Spinal cord (tissue), 10 donors: ENCODE data around the gene SLC25A44. TPM values are rescaled to one million over a fixed set of nuclear protein-coding genes. Genes with fewer than 3 reads are reported as not detected.
"Not testable (repeated sequence)": the region's sequence is repeated elsewhere in the genome, so short reads cannot be mapped to it uniquely, and the experiment has no call there.

Source experiments
- DNase-seq, 6 donors: peaks; one replicate each; pipeline versions ENCODE4 v3.0.0 to v3.0.0-alpha.2; 2013 to 2015; ENCODE audit warnings: low spot score in 6 of 6, low read depth in 4 of 6
- H3K27ac ChIP-seq: one replicate; pipeline ENCODE4 v1.5.1; 2013; ENCODE audit warnings: low read depth, low read length, control low read depth
- H3K27me3 ChIP-seq: one replicate; pipeline ENCODE4 v1.6.1; 2013; ENCODE audit warnings: low read length; ENCODE audit not compliant: control insufficient read depth, insufficient read depth
- H3K36me3 ChIP-seq: one replicate; pipeline ENCODE4 v1.6.1; 2013; ENCODE audit warnings: low read length; ENCODE audit not compliant: control insufficient read depth, insufficient read depth
- H3K4me1 ChIP-seq: one replicate; pipeline ENCODE4 v1.6.1; 2013; ENCODE audit warnings: low read length; ENCODE audit not compliant: control insufficient read depth, insufficient read depth
- H3K4me3 ChIP-seq: one replicate; pipeline ENCODE4 v1.5.1; 2013; ENCODE audit warnings: low read depth, low read length, control low read depth
- H3K9me3 ChIP-seq: one replicate; pipeline ENCODE4 v1.6.1; 2013; ENCODE audit warnings: low read length; ENCODE audit not compliant: control insufficient read depth, insufficient read depth
- WGBS: methylation state at CpG from one replicate; pipeline ENCODE4 v1.1.5; 2013; ENCODE audit warnings: missing lambda C conversion rate; ENCODE audit not compliant: insufficient coverage; 5-methylcytosine and 5-hydroxymethylcytosine counted together
- polyA plus RNA-seq, 2 donors: library from polyadenylated mRNA; unstranded; fragments of 120-200 nt; gene quantifications; one replicate each; pipeline ENCODE4 v1.2.1, GENCODE V29; 2013; ENCODE audit not compliant: insufficient read length in 2 of 2
- total RNA-seq, 2 donors: library from RNA; depleted of rRNA in 1 of 2; stranded (reverse); fragments of 120-200 nt in 1 of 2; fragments of >200 nt in 1 of 2; gene quantifications; one replicate each; pipeline versions ENCODE4 v1.2.3 to v1.2.4, GENCODE V29; 2013 to 2014
- donor health status: healthy.

Gene SLC25A44
- total and polyA plus RNA-seq, 4 donors, result 15.1 to 43.0 (median 30.2) TPM

DNA sequence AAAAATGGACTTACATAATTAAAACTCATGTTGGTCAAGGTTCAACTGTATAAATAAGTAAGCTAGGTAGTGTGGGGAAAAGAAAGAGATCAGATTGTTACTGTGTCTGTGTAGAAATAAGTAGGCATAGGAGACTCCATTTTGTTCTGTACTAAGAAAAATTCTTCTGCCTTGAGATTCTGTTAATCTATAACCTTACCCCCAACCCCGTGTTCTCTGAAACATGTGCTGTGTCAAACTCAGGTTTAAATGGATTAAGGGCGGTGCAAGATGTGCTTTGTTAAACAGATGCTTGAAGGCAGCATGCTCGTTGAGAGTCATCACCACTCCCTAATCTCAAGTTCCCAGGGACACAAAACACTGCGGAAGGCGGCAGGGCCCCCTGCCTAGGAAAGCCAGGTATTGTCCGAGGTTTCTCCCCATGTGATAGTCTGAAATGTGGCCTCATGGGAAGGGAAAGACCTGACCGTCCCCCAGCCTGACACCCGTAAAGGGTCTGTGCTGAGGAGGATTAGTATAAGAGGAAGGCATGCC lies 12.4 kb upstream of the SLC25A44 start:
- H3K4me3 ChIP-seq, H3K27me3 ChIP-seq, DNase-seq, H3K9me3 ChIP-seq, H3K4me1 ChIP-seq, H3K27ac ChIP-seq: not testable (repeated sequence)
- WGBS, result no CpG with 5 or more reads among the region's 8 CpGs
- peaks cover 15% of the 10 kb centered on the region for H3K36me3 ChIP-seq

DNA sequence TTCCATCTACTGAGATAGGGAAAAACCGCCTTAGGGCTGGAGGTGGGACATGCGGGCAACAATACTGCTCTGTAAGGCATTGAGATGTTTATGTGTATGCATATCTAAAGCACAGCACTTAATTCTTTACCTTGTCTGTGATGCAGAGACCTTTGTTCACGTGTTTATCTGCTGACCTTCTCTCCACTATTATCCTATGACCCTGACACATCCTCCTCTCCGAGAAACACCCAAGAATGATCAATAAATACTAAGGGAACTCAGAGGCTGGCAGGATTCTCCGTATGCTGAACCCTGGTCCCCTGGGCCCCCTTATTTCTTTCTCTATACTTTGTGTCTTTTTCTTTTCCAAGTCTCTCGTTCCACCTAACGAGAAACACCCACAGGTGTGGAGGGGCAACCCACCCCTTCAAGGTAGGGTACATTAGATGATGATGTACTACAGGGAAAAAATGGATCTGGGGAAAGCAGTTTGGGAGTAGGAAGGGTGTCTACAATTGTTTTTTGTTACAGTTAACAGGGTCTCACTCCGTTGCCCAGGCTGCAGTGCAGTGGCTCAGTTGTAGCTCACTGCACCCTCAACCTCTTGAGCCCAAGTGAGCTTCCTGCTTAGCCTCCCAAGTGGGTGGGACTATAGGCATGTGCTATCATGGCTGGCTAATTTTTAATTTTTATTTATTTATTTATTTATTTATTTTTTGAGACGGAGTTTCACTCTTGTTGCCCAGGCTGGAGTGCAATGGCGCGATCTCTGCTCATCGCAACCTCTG lies 11.7 kb upstream of the SLC25A44 start:
- not testable (repeated sequence) for H3K27me3 ChIP-seq, H3K9me3 ChIP-seq, H3K27ac ChIP-seq, DNase-seq, H3K4me3 ChIP-seq, H3K36me3 ChIP-seq, H3K4me1 ChIP-seq
- WGBS, result 17% methylated on average over 2 of the region's 12 CpGs

DNA sequence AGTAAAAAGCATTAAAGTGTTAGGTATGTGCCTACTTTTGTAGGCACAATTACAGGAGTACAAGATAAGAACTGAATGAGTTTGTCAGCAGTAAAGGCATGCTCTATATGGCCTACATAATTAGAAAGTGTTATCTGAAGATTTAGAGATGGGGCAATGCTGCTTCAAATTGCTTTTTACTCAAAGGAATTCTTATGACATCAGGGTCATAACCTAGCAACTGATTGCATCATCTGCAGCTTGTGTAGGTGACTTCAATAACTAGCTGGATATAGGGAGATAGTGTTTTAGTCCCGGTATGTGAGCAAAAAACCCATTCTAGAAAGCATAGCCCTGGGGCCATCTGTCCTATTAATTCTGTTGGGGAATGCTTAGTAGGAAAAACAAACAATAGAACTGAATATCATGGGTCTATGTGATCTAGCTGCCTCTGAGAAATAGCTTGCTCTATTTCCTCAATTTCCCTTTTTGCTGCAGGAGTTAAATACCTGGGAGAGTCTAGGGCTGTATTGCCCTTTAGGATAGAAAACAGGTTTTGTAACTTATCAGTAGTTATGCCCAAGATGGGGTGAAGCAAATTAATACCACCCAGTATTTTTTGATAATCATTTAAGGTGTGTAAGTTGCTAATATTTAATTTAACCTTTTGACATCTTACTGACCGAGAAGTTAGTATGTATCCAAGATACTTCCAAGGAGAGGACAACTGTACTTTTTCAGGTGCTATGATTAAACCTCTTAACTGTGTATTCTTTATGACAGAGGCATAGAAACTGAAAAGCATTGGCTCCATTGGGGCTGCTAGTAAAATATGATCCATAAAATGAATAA lies 7.3 kb upstream of the SLC25A44 start:
- WGBS, result no CpG with 5 or more reads among the region's 2 CpGs
- H3K36me3 ChIP-seq, H3K27ac ChIP-seq, H3K27me3 ChIP-seq, H3K4me1 ChIP-seq, DNase-seq, H3K9me3 ChIP-seq, H3K4me3 ChIP-seq: not testable (repeated sequence)

DNA sequence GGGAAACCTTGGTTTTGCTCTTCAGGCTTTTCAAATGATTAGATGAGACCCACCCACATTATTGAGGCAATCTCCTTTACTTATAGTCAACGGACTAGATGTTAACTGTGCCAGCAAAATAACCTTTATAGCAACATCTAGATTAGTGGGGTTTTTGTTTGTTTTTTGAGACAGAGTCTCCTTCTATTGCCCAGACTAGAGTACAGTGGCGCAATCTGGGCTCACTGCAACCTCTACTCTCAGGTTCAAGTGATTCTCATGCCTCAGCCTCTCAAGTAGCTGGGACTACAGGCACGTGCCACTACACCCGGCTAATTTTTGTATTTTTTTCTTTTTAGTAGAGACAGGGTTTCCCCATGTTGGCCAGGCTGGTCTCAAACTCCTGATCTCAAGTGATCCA lies 3.6 kb upstream of the SLC25A44 start:
- no CpG with 5 or more reads among the region's 4 CpGs for WGBS
- not testable (repeated sequence) for H3K36me3 ChIP-seq, H3K9me3 ChIP-seq, H3K4me3 ChIP-seq, H3K27me3 ChIP-seq, H3K27ac ChIP-seq, DNase-seq
- H3K4me1 ChIP-seq, result peaks cover 21% of the 10 kb centered on the region

DNA sequence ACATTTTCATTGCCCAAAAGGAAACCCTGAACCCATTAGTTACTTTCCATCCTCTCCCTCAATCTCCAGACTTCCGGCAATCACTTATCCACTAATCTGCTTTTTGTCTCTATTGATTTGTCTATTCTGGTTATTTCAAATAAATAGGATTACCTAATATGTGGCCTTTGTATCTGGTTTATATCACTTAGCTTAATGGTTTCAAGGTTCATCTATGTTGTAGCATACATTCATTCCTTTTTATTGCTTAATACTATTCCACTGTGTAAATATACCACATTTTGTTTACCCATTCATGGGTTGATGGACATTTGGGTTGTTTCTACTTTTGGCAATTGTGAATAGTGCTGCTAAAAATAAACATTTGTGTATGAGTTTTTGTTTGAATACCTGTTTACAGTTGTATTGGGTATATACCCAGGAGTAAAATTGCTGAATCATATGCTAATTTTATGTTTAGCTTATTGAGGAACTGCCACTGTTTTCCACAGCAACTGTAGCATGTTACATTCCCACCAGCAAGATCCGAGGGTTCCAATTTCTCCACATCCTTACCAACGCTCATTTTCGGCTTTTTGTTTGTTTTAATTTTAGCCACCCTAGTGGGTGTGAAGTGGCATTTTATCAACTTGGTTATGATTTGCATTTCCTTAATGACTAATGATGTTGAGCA lies 2.5 kb upstream of the SLC25A44 start:
- Histone ChIP-seq H3K4me3 (no peak overlapping the region), H3K27me3 (no peaks in the 10 kb centered on the region), H3K9me3 (no peaks in the 10 kb centered on the region), H3K36me3 (peaks cover 8% of the 10 kb centered on the region), H3K27ac (no peak overlapping the region), H3K4me1 (peaks cover 24% of the 10 kb centered on the region)
- WGBS, result no CpG with 5 or more reads among the region's 4 CpGs
- DNase-seq, result no peak

DNA sequence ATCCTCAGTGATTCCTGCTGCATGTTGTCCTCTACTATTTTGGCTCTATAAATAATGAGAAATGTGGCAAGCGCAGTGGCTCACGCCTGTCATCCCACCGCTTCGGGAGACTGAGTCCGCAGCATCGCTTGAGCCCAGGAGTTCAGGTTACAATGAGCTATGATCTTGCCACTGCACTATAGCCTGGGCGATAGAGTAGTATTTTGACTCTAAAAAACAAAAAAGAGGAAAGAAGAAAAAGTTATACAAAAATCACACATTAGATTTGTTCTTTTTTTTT lies 756 bp upstream of the SLC25A44 start:
- WGBS, result 50% methylated on average over 4 of the region's 7 CpGs
- no peaks in the 10 kb centered on the region for H3K27me3 ChIP-seq
- peak overlapping the region; percentile 98 for H3K4me3 ChIP-seq
- peaks cover 17% of the 10 kb centered on the region for H3K36me3 ChIP-seq
- peak overlapping the region; percentile 90 for H3K27ac ChIP-seq
- H3K4me1 ChIP-seq, result peaks cover 25% of the 10 kb centered on the region
- no peak for DNase-seq
- H3K9me3 ChIP-seq, result no peaks in the 10 kb centered on the region

DNA sequence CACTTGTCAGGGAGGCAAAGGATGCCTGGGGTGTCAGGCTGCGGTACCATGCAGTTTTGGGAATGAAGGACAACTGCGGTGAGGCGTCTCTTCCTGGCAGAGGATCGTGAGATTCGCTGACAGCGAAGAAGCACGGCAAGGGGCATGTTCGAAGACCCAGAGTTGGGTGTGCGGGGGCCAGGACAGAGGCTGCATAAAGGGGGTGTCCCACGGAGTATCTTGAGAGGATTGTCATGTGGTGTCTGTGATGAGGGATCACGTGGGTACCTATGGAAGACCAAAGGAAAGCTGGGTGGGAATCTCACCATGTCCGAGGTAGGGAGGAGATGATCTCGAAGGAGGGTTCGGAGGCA lies 372 bp downstream of the SLC25A44 start:
- H3K36me3 ChIP-seq, result peaks cover 18% of the 10 kb centered on the region
- peak overlapping the region; percentile 98 for H3K4me3 ChIP-seq
- 13% methylated on average over 14 of the region's 14 CpGs for WGBS
- no peaks in the 10 kb centered on the region for H3K9me3 ChIP-seq
- DNase-seq, result peak in 1 of 6 donors; percentile 59
- peaks cover 25% of the 10 kb centered on the region for H3K4me1 ChIP-seq
- H3K27me3 ChIP-seq, result no peaks in the 10 kb centered on the region
- peak overlapping the region; percentile 90 for H3K27ac ChIP-seq

DNA sequence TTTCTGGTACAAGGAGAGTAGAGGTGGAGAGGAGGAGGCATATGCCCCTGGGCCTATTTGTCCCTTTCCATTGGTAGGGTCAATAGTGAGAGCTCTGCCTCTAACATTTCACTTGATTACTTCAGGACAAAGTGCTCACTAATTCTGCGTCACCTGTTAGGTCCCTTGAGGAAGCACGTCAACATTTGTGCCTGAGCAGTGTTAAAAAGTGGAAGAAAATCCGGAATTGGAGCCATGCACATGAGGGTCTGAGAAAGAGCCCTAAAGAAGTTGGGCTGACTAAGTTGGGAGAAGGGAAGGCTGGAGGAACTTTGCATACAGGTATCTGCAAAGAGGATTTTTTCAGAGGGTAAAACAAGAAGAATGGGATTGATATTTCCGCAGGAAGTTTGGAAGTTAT lies 1.9 kb downstream of the SLC25A44 start:
- H3K4me3 ChIP-seq, result no peak overlapping the region
- WGBS, result 75% methylated on average over 4 of the region's 4 CpGs
- H3K27ac ChIP-seq, result no peak overlapping the region
- no peak for DNase-seq
- no peaks in the 10 kb centered on the region for H3K9me3 ChIP-seq
- peaks cover 25% of the 10 kb centered on the region for H3K4me1 ChIP-seq
- no peaks in the 10 kb centered on the region for H3K27me3 ChIP-seq
- H3K36me3 ChIP-seq, result peaks cover 34% of the 10 kb centered on the region

DNA sequence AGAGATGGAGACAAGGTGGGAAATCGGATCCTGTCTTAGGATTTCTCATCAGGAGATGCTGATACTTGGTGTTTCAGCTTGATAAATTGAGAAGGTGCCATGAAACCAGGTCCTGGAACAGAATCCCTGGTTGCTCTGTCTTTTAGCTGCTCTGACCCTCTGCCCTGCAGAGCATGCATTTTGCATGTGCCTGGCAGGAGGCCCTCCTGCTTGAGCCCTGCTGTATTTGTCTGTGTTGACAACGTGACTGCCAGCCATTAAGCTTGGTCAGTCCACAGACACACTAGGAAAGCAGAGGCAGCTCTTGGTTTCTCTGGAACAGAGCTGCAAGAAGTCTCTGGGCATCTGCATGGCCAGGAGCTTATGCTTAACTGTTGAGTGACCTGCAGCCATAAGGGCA lies 2.5 kb downstream of the SLC25A44 start:
- H3K4me1 ChIP-seq, result peaks cover 25% of the 10 kb centered on the region
- peaks cover 38% of the 10 kb centered on the region for H3K36me3 ChIP-seq
- no peaks in the 10 kb centered on the region for H3K27me3 ChIP-seq
- H3K27ac ChIP-seq, result no peak overlapping the region
- no peak for DNase-seq
- H3K4me3 ChIP-seq, result no peak overlapping the region
- 79% methylated on average over 2 of the region's 2 CpGs for WGBS
- H3K9me3 ChIP-seq, result no peaks in the 10 kb centered on the region
